Globus pallidus (tissue), 1 donor: ENCODE measurements around the gene COL2A1.

Experiments used
- DNase-seq: peaks from one replicate; pipeline ENCODE4 v3.0.0-alpha.2; 2015; ENCODE audit warnings: low spot score

Gene COL2A1

DNA sequence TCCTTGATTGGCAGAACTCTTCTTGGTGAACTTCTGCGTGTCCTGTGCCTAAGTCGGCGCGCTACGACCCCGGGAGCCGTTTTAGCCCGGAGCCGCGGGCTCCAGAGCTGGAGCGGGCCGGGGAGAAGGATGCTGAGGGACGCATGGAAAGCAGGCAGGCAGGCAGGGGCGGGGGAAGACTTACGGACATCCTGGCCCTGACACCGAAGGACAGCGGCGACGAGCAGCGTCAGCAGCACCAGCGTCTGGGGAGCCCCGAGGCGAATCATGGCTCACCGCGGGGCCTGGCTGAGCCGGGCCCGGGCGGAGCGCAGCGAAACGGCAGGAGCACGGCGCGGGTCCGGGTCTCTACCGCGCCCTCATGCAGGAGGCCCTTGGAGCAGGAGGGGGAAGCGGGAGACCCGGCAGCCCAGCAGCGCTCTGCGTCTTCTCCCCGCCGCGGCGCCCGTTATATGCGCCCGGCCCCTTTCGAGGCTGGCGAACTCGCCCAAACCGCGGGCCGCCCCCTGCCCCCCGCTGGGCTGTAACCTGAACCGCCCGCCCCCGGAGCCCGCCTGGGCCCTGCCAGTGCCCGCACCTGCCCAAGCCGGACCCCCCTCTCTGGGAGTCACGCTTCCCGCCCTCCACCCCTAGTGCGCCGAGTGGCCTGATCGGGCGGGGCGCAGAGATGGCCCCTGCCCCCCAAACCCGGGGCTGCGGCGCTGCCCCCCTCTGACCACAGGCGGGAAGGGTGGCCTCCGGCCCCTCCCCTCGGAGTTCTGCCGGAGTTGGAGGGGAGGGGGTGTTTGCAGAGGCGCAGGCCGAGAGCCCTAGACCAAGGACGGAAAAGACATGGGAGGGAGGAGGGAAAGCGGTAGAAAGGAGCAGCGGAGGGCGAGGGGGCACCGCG is at the start of gene COL2A1:
COL2A1 (minus strand) TSS at position 424 of the 889 bp plus-strand sequence; CDS start at position 269, 155 bp downstream.
- no peak for DNase-seq

- no peak for DNase-seq
These were observed 49.6 kb upstream of the COL2A1 start for GRCh38 chr12:48053883-48054282.

GRCh38 chr12:48053122-48053521 is 48.8 kb upstream of the COL2A1 start:
- DNase-seq, result no peak

- no peak for DNase-seq
These were observed 47.4 kb upstream of the COL2A1 start for GRCh38 chr12:48051681-48052080.

- DNase-seq, result no peak
These were observed 45.9 kb upstream of the COL2A1 start for GRCh38 chr12:48050174-48050573.

- no peak for DNase-seq
These were observed 41.8 kb upstream of the COL2A1 start for GRCh38 chr12:48045965-48046518.

GRCh38 chr12:48045061-48045846 is 41.0 kb upstream of the COL2A1 start:
- DNase-seq, result no peak

GRCh38 chr12:48044396-48044795 is 40.1 kb upstream of the COL2A1 start:
- no peak for DNase-seq

DNA sequence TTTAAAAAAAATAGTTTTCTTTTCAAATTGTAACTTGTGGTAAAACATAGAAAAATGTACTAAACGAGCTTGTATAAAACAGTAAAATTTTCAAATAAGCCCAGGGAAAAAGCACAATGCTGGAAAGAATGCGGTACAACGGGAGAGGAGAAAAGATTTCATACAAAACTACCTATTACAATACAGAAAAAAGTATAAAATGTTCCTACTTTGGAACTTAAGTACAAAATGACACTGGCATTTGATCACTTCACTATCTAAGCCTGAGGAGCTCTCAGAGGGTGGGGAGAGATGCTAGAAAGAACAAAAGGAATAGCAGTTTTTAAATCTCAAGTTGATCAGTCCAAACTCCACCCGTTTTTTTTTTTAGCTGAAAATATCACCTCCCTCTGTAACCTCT is 39.5 kb upstream of the COL2A1 start:
- no peak for DNase-seq

DNA sequence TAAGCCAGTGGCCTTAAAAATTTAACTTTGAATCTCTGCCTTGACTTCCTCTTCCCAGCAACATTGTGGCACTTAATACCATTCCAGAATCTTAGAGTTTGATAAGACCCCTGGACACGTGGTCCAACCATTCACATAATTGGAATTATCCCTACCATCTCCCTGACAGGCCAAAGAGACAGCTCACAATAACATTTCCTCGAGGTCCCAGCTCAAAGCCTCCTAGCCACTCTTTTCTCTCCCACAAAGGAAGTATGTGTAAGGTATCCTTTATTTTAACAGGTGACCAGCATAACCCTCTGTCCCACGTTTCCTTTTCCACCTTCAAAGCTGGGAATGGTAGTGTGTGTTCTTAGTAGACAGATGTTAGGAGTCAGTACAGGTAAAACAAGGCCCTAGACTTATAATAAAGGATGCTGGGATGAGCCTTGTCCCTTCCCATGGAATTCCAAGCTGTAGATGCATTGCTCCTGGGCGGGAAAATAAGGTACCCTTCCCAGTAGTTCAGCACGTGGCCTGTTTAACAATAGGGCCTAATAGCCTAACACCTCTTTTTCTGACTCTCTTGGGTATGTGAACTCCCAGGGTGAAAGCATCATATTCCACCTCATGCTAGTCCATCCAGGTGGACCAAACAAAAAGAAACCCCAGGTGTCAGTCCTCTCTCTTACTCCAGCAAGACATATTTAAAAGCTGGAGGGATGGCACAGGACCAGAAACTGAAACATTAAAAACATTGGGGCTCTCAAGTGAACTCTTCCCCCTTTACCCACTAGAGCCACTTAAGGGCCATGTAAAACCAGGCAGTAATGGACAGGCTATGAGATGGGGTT is 37.5 kb upstream of the COL2A1 start:
- DNase-seq, result no peak

DNA sequence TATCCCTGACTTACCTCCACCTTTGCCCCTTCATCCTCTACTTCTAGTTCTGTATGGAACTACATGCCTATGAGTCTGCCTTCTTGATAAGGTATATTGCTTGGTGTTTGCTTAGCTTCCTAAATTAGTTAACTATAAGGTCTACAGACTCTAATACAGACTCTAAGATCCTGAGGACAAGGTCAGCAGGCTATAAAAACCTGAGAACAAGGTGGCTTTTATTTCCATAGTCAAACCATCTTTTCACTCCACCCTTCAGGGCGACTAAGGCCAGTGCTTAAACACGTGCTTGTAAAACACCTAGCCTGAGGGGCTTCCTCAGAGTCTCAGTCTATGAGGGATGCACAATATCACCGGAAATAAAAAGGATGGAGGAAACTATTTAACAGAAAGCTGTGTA is 36.1 kb upstream of the COL2A1 start:
- DNase-seq, result no peak

DNA sequence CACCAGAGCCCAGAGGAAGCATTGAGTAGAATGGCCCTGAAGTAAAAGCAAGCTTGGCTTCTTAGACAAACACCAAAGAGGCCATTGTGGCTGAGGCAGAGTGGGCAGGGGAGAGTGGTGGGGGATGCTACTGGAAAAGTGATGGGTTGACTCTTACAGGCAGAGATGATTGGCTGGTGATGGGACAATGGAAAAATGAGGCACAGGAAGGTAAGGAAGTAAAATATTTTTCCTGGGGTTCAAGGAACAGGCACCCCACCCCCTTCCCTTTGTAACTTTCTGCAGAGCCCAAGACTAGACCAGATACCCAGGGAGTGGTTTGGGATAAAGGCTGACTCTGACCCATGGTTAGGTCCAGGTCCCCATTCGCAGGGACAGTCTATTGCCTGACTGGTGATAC is 34.9 kb upstream of the COL2A1 start:
- DNase-seq, result no peak

- no peak for DNase-seq
These were observed 33.8 kb upstream of the COL2A1 start for GRCh38 chr12:48038085-48038484.

DNA sequence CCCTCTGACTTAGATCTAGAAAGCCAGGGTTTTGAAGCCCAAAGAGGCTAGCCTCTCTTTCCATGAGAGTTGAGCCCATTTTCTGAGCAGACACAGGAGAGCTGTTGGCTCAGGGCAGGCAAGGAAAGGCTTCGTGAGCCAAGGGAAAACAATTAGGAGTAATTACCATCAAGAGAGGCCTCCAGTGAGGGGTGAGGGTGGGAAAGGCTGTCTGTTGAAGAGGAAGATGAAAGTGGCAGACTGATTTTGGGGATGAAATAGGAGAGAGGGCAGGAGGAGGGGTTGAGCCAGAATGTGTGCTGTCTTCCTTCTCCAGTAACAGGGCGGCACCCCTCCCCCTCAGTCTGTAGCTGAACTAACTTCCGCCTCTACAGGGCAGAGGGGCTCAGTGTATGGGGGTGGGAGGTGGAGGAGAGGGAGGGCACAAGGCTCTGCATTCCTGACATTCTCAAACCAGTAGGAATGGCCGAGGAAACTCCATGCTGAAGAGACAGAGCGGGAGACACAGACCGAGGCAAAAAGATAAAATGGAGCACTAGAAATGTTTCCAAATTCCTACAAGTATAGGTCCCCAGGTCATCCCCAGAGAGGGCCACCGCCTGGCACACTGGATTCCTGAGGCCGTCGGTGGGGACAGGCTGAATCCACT is 33.1 kb upstream of the COL2A1 start:
- DNase-seq, result no peak

DNA sequence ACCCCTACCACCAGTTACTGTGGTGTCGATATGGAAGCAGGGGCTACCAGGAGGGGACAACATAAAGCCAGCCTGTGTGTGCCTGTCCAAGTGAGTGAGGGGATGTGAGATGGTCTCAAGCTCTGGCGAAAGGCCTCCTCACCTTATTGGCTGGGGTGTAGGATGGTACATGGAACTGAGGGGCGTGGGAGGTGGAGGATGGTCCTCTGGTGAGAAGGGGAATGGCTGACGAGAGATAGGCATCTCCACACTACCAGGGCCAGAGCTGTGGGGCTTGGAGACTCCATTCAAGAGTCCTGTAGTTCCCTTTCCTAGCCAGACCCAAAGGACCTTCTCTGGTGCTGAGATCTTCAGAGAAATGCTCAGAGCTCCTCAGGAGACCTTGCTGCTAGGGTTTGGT is 32.5 kb upstream of the COL2A1 start:
- DNase-seq, result no peak

DNA sequence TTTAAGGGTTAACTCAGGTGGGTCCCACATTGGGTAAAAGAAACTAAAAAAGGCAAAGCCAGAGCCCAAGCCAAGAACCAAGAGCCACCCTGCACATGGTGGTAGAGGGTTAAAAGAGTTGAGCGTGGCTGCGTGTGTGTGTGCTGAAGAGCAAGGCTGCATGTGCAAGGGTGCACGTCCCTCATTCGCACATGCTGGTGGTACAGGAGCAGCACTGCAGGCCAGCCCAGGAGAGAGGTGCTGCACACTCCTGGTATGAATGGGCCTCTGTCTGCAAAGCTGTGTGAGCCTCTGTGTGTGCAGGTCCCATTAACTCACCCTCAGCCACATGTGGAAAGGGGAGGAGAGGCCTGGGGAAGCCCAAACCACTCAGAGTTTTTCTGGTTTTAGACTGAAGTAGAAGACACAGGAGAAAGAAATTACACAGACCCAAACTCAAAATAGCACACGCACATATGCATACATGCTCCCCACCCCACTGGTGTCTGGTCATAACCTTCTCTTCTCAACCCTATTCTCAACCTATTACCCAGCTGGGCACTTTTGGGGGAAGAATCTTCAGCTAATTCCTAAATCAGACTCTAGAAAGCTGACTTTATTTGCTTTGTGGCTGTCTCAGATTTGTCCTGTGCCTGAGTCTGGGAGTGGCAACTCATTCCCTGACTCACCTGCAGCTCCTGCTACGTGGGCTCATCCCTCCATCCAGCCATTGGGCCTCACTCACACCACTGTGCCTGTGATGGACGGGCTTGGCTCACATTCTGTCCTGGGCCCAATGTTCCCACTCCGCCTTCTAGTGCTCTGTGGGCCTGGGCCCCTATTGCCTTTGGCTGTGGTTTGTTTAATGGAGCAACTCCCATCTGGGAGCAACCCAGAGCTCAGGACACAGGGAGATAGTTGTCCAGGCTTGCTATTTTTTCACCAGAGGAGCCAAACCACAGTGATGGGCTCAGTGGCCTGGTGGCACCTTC is 30.8 kb upstream of the COL2A1 start:
- no peak for DNase-seq

- DNase-seq, result no peak
These were observed 29.2 kb upstream of the COL2A1 start for GRCh38 chr12:48033451-48033850.

DNA sequence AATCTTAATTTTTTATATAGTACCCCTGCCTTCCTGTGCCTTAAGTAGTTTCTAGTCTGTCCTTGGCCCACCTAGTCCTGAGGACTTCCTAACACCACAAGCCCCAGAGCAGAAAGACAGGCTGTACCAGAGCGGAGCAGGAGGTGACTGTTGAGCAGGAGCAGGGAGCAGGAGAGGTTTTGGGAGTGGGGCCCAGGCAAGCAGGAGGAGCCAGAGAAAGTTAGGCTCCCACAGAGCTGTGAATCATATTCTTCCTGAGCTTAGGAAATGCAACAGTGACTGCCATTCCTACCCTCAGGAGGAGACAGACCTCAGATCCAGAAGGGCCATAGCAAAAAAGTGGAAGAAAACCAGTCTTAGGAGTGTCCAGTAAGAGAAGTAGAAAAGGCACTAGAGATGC is 28.3 kb upstream of the COL2A1 start:
- DNase-seq, result no peak

- no peak for DNase-seq
These were observed 27.1 kb upstream of the COL2A1 start for GRCh38 chr12:48031135-48031960.
